ENCODE results near the gene OR10A3. TPM values are rescaled to one million over a fixed set of nuclear protein-coding genes. Genes with fewer than 3 reads are reported as not detected.
"Not testable (repeated sequence)": the region's sequence is repeated elsewhere in the genome, so short reads cannot be mapped to it uniquely, and the experiment has no call there.

Gene OR10A3, protein sequence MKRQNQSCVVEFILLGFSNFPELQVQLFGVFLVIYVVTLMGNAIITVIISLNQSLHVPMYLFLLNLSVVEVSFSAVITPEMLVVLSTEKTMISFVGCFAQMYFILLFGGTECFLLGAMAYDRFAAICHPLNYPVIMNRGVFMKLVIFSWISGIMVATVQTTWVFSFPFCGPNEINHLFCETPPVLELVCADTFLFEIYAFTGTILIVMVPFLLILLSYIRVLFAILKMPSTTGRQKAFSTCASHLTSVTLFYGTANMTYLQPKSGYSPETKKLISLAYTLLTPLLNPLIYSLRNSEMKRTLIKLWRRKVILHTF
- not detected for polyA plus RNA-seq (2013, experiment 1 of 2)
- polyA plus RNA-seq (2013, experiment 2 of 2): not detected

DNA sequence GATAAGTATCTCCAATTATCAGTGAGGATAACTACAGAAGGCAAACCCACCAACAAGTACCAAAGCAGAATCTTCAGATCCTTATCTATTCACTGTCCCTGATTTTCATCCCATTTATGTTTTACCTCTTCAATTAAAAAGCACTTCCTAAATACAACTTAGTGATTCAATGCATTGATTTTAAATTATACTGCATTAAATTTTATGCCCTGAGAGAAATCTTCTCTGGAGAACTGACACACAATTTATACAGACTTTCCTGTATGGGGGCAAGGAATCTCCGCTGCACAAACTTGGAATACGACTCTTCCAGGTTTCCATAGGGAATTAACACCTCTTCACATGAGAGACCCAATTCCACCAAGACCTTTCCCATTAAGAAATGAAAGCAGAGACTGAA lies at the start of gene OR10A3:
Gene OR10A3 (minus strand): TSS at position 101 of the 400 bp plus-strand sequence. CDS start 2,188 bp downstream, outside the sequence.
- Histone ChIP-seq H3K9ac (ENCODE audit: low read depth, low read length, poor library complexity) (no peak within 1 kb of the TSS), H2BK15ac (ENCODE audit: low read length) (no peak within 1 kb of the TSS), H3K18ac (ENCODE audit: low read length) (no peak within 1 kb of the TSS), H3K23ac (ENCODE audit: low read depth, low read length, poor library complexity) (no peak within 1 kb of the TSS), H2BK5ac (ENCODE audit: low read length) (no peak within 1 kb of the TSS), H3K27me3 (ENCODE audit: control insufficient read depth in 3 of 3, insufficient read depth in 3 of 3, low read depth in 1 of 3, low read length in 3 of 3) (peaks cover 0 to 21% (median 0%) of the 10 kb centered on the region in 3 experiments), H3K4ac (ENCODE audit: low read length) (no peak within 1 kb of the TSS), H4K8ac (ENCODE audit: low read depth, low read length) (no peak within 1 kb of the TSS), H4K91ac (ENCODE audit: low read depth, low read length, poor library complexity) (no peak within 1 kb of the TSS), H2AFZ (ENCODE audit: low read length) (no peak within 1 kb of the TSS), H3K36me3 (replicated peaks in 1 of 2; ENCODE audit: control insufficient read depth in 2 of 2, insufficient read depth in 2 of 2, low read length in 2 of 2) (no peaks in the 10 kb centered on the region), H2BK12ac (ENCODE audit: low read length) (no peak within 1 kb of the TSS), H3K27ac (replicated peaks; ENCODE audit: low read length) (no peak within 1 kb of the TSS), H3K79me1 (ENCODE audit: low read depth, low read length) (no peaks in the 10 kb centered on the region), H2BK120ac (ENCODE audit: low read depth, low read length) (no peak within 1 kb of the TSS), H3K4me2 (ENCODE audit: insufficient read depth, low read length, poor library complexity, severe bottlenecking) (no peak within 1 kb of the TSS), H3K14ac (ENCODE audit: low read length) (no peak within 1 kb of the TSS), H3K4me1 (ENCODE audit: control insufficient read depth in 2 of 2, insufficient read depth in 1 of 2, low read depth in 1 of 2, low read length in 2 of 2) (no peaks in the 10 kb centered on the region), H3K9me3 (replicated peaks in 1 of 2; ENCODE audit: control insufficient read depth in 2 of 2, insufficient read depth in 1 of 2, low read depth in 1 of 2, low read length in 2 of 2) (peaks cover 5 to 11% of the 10 kb centered on the region in 2 donors), H3K4me3 (ENCODE audit: low read length in 2 of 2) (no peak within 1 kb of the TSS), H2AK5ac (ENCODE audit: low read depth, low read length) (no peak within 1 kb of the TSS)
- no peak for DNase-seq (ENCODE audit: low spot score)
- WGBS, 2 donors (ENCODE audit: extremely low coverage in 2 of 2, insufficient read length in 2 of 2, insufficient replicate concordance in 1 of 2): no CpG with 5 or more reads among the region's 2 CpGs

DNA sequence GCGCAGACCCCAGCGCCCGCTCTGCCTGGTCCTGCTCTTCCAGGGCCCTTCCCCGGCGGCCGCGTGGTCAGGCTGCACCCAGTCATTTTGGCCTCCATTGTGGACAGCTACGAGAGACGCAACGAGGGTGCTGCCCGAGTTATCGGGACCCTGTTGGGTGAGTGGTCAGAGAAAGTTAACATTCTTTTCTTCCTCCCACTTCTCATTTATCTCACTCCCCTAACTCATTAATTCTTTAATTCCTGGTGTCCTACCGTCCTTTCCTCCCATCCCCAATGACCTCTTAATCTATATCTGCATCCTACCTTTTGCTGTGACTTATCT lies 46.0 kb upstream of the OR10A3 start:
- Histone ChIP-seq H3K9ac (ENCODE audit: low read depth, low read length, poor library complexity) (peak overlapping the region; percentile 67), H3K36me3 (replicated peaks in 1 of 2; ENCODE audit: control insufficient read depth in 2 of 2, insufficient read depth in 2 of 2, low read length in 2 of 2) (peaks cover 10 to 39% of the 10 kb centered on the region in 2 donors), H3K4me3 (ENCODE audit: low read length in 2 of 2) (peak overlapping the region; percentile 90 to 93), H3K4me1 (ENCODE audit: control insufficient read depth in 2 of 2, insufficient read depth in 1 of 2, low read depth in 1 of 2, low read length in 2 of 2) (peaks cover 3 to 13% of the 10 kb centered on the region in 2 donors), H2AFZ (ENCODE audit: low read length) (peak overlapping the region; percentile 84), H3K4me2 (ENCODE audit: insufficient read depth, low read length, poor library complexity, severe bottlenecking) (peak overlapping the region; percentile 51)
- not testable (repeated sequence) for H4K91ac ChIP-seq (ENCODE audit: low read depth, low read length, poor library complexity); H3K23ac ChIP-seq (ENCODE audit: low read depth, low read length, poor library complexity); H2BK120ac ChIP-seq (ENCODE audit: low read depth, low read length); H4K8ac ChIP-seq (ENCODE audit: low read depth, low read length); H2BK12ac ChIP-seq (ENCODE audit: low read length); H3K79me1 ChIP-seq (ENCODE audit: low read depth, low read length); H3K9me3 ChIP-seq (replicated peaks in 1 of 2; ENCODE audit: control insufficient read depth in 2 of 2, insufficient read depth in 1 of 2, low read depth in 1 of 2, low read length in 2 of 2); DNase-seq (ENCODE audit: low spot score); H3K18ac ChIP-seq (ENCODE audit: low read length); H3K14ac ChIP-seq (ENCODE audit: low read length); H3K4ac ChIP-seq (ENCODE audit: low read length); H2BK5ac ChIP-seq (ENCODE audit: low read length); H2BK15ac ChIP-seq (ENCODE audit: low read length); H3K27me3 ChIP-seq (ENCODE audit: control insufficient read depth in 3 of 3, insufficient read depth in 3 of 3, low read depth in 1 of 3, low read length in 3 of 3); H3K27ac ChIP-seq (replicated peaks; ENCODE audit: low read length); H2AK5ac ChIP-seq (ENCODE audit: low read depth, low read length)
- WGBS, 2 donors (ENCODE audit: extremely low coverage in 2 of 2, insufficient read length in 2 of 2, insufficient replicate concordance in 1 of 2): no CpG with 5 or more reads among the region's 13 CpGs

DNA sequence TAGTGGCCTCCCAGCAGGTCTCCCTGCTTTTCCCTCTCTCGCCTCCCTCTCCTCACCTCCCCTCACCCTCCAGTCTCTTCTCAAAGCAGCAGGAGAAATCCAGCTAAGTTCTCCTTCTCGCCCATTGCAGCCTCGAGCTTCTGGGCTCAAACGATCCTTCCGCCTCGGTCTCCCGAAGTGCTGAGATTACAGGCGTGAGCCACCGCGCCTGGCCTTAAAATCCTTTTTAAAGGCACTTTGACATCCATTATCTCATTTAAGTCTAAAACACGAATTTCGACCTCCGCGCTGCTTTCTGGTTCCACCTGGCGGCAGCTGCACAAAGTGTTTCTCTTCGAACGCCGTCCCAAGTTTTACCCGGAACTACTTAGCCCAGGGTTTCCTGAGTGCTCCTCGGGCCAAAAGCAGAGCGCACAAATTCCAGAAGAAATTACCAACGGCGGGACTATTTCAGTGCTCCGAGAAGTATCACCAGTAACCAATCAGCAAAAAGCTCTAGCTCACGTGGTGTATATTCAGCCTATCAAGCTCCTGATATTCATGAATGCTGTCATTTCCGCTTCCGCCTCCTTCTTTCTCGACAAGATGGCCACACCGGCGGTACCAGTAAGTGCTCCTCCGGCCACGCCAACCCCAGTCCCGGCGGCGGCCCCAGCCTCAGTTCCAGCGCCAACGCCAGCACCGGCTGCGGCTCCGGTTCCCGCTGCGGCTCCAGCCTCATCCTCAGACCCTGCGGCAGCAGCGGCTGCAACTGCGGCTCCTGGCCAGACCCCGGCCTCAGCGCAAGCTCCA lies 45.5 kb upstream of the OR10A3 start, which contains the start of gene EIF3F:
Gene EIF3F (plus strand): TSS at position 570 of the 792 bp plus-strand sequence. CDS start 16 bp downstream, at position 586.
- H4K8ac ChIP-seq (ENCODE audit: low read depth, low read length): peak within 1 kb of the TSS; percentile 89
- peak; percentile 98 for DNase-seq (ENCODE audit: low spot score)
- no peak within 1 kb of the TSS for H2BK5ac ChIP-seq (ENCODE audit: low read length)
- peak within 1 kb of the TSS; percentile 94 for H2AFZ ChIP-seq (ENCODE audit: low read length)
- no CpG with 5 or more reads among the region's 47 CpGs for WGBS, 2 donors (ENCODE audit: extremely low coverage in 2 of 2, insufficient read length in 2 of 2, insufficient replicate concordance in 1 of 2)
- H3K18ac ChIP-seq (ENCODE audit: low read length): peak within 1 kb of the TSS; percentile 68
- H3K9ac ChIP-seq (ENCODE audit: low read depth, low read length, poor library complexity): peak within 1 kb of the TSS; percentile 67
- H3K4me2 ChIP-seq (ENCODE audit: insufficient read depth, low read length, poor library complexity, severe bottlenecking): peak within 1 kb of the TSS; percentile 55
- H3K4me3 ChIP-seq (ENCODE audit: low read length in 2 of 2): peak within 1 kb of the TSS; percentile 90 to 93
- peaks cover 4 to 33% of the 10 kb centered on the region in 2 donors for H3K36me3 ChIP-seq (replicated peaks in 1 of 2; ENCODE audit: control insufficient read depth in 2 of 2, insufficient read depth in 2 of 2, low read length in 2 of 2)
- no peak within 1 kb of the TSS for H3K23ac ChIP-seq (ENCODE audit: low read depth, low read length, poor library complexity)
- no peak within 1 kb of the TSS for H3K4ac ChIP-seq (ENCODE audit: low read length)
- H3K79me1 ChIP-seq (ENCODE audit: low read depth, low read length): no peaks in the 10 kb centered on the region
- peaks cover 3 to 13% of the 10 kb centered on the region in 2 donors for H3K4me1 ChIP-seq (ENCODE audit: control insufficient read depth in 2 of 2, insufficient read depth in 1 of 2, low read depth in 1 of 2, low read length in 2 of 2)
- no peak within 1 kb of the TSS for H3K27ac ChIP-seq (replicated peaks; ENCODE audit: low read length)
- no peak within 1 kb of the TSS for H3K14ac ChIP-seq (ENCODE audit: low read length)
- no peaks in the 10 kb centered on the region for H3K9me3 ChIP-seq (replicated peaks in 1 of 2; ENCODE audit: control insufficient read depth in 2 of 2, insufficient read depth in 1 of 2, low read depth in 1 of 2, low read length in 2 of 2)
- no peak within 1 kb of the TSS for H2AK5ac ChIP-seq (ENCODE audit: low read depth, low read length)
- H2BK120ac ChIP-seq (ENCODE audit: low read depth, low read length): no peak within 1 kb of the TSS
- H3K27me3 ChIP-seq (ENCODE audit: control insufficient read depth in 3 of 3, insufficient read depth in 3 of 3, low read depth in 1 of 3, low read length in 3 of 3): no peaks in the 10 kb centered on the region
- no peak within 1 kb of the TSS for H2BK12ac ChIP-seq (ENCODE audit: low read length)
- H4K91ac ChIP-seq (ENCODE audit: low read depth, low read length, poor library complexity): no peak within 1 kb of the TSS
- no peak within 1 kb of the TSS for H2BK15ac ChIP-seq (ENCODE audit: low read length)

Data from neuronal stem cell (in vitro differentiated cells).